Stimulated activated CD4-positive, alpha-beta T cell treated with anti-CD3 and anti-CD28 coated beads, Interleukin-1b, Interleukin-23, amount 100 ng/mL, for 48 hours (primary cell): ENCODE results near the gene PPP2R5D.
"Not testable (repeated sequence)": the region's sequence is repeated elsewhere in the genome, so short reads cannot be mapped to it uniquely, and the experiment has no call there.

Experiments
- DNase-seq: peaks from one replicate; pipeline ENCODE4 v3.0.0-alpha.2; 2020

PPP2R5D gene

GRCh38 chr6:42984001-42984923, at the start of gene PPP2R5D:
PPP2R5D (plus strand) TSS chr6:42984570; CDS start chr6:42984678, 108 bp downstream.
- peak; percentile 98 for DNase-seq

GRCh38 chr6:42935322-42935721, 49.0 kb upstream of the PPP2R5D start:
- DNase-seq: no peak

GRCh38 chr6:42936398-42936797, 48.0 kb upstream of the PPP2R5D start:
- no peak for DNase-seq

- DNase-seq: no peak
These were observed 46.6 kb upstream of the PPP2R5D start for GRCh38 chr6:42937548-42938427.

GRCh38 chr6:42938428-42938796, 46.0 kb upstream of the PPP2R5D start:
- DNase-seq: no peak

- no peak for DNase-seq
These were observed 45.2 kb upstream of the PPP2R5D start for GRCh38 chr6:42938987-42939809.

GRCh38 chr6:42939810-42940167, 44.6 kb upstream of the PPP2R5D start:
- DNase-seq: no peak

- DNase-seq: no peak
These were observed 43.8 kb upstream of the PPP2R5D start for GRCh38 chr6:42940493-42941045.

- not testable (repeated sequence) for DNase-seq
These were observed 43.0 kb upstream of the PPP2R5D start for GRCh38 chr6:42941356-42941755.

- DNase-seq: no peak
These were observed 41.9 kb upstream of the PPP2R5D start for GRCh38 chr6:42942444-42942843.

- DNase-seq: no peak
These were observed 36.4 kb upstream of the PPP2R5D start for GRCh38 chr6:42947950-42948349.

GRCh38 chr6:42952389-42952788, 32.0 kb upstream of the PPP2R5D start:
- DNase-seq: no peak

GRCh38 chr6:42954405-42954804, 30.0 kb upstream of the PPP2R5D start:
- not testable (repeated sequence) for DNase-seq

GRCh38 chr6:42958125-42958524, 26.2 kb upstream of the PPP2R5D start:
- DNase-seq: no peak

GRCh38 chr6:42959917-42960242, 24.5 kb upstream of the PPP2R5D start:
- DNase-seq: no peak

- DNase-seq: no peak
These were observed 23.9 kb upstream of the PPP2R5D start, which contains the start of gene GNMT for GRCh38 chr6:42960243-42961019. GNMT (plus strand) TSS chr6:42960754; CDS start chr6:42960768, 14 bp downstream.

GRCh38 chr6:42961020-42961470, 23.3 kb upstream of the PPP2R5D start:
- DNase-seq: no peak

- DNase-seq: no peak
These were observed 22.3 kb upstream of the PPP2R5D start for GRCh38 chr6:42962096-42962495.

- DNase-seq: no peak
These were observed 21.7 kb upstream of the PPP2R5D start for GRCh38 chr6:42962502-42963178.

GRCh38 chr6:42963179-42963854, 21.1 kb upstream of the PPP2R5D start:
- DNase-seq: no peak
